SW 1271 (cell line): ENCODE measurements around the gene IL37.

Experiments
- DNase-seq, 2 experiments: peaks; one replicate each; lab custom pipeline; 2025; lab: John Stamatoyannopoulos, UW

The IL37 gene

GRCh38 chr2:112959109-112959812 is 48.3 kb downstream of the IL37 start:
- DNase-seq, result no peak

DNA sequence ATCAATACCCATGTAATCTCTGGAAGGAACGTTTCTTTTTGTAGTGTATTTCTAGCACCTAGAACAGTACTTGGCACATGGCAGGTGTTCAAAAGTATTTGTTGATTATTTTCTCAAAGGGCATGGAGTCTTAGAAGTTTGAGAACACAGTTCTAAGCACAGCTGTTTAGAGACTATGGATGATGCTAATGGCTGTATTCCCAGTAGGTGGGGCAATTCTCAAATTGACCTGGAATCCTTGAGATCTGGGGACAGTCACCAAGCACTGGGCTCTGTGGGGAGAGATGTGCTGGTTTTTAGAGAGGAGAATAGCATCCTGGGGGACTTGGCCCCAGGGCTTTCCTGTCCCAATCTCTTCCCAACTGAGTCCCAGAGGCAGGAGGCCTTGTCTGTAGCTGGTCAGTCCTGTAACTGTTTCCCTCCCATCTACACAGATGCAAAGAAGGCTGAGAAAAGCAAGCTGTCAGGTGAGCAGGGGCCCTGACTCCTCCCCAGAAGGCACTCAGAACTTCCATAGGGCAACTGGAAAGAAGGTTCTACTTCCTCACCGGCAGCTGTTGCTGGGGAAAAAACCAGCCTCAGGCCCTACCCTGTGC is 49.4 kb downstream of the IL37 start:
- peak in 1 of 2 experiments; percentile 8 for DNase-seq

GRCh38 chr2:112962308-112963175 is 51.6 kb downstream of the IL37 start:
- no peak for DNase-seq

GRCh38 chr2:112967023-112967422 is 56.1 kb downstream of the IL37 start:
- DNase-seq, result no peak
